Measurements from ENCODE around the gene STK32C.

The STK32C gene

GRCh38 chr10:132194726-132195125 is 113.0 kb downstream of the STK32C start:
- DNase-seq, result no peak

- DNase-seq, result no peak
These were observed 113.7 kb downstream of the STK32C start for GRCh38 chr10:132193907-132194552.

- DNase-seq, result no peak
These were observed 114.6 kb downstream of the STK32C start for GRCh38 chr10:132192991-132193665.

GRCh38 chr10:132192076-132192975 is 115.4 kb downstream of the STK32C start:
- no peak for DNase-seq

- DNase-seq, result no peak
These were observed 117.8 kb downstream of the STK32C start for GRCh38 chr10:132189810-132190422.

GRCh38 chr10:132189016-132189415 is 118.7 kb downstream of the STK32C start:
- DNase-seq, result no peak

GRCh38 chr10:132188331-132188730 is 119.4 kb downstream of the STK32C start:
- DNase-seq, result no peak

- DNase-seq, result no peak
These were observed 120.2 kb downstream of the STK32C start for GRCh38 chr10:132187430-132188138.

- no peak for DNase-seq
These were observed 121.0 kb downstream of the STK32C start, which contains the start of gene DPYSL4 for GRCh38 chr10:132186488-132187429. Gene DPYSL4, plus strand, starts transcription at chr10:132186948. Its CDS starts 116 bp downstream, at chr10:132187064.

GRCh38 chr10:132185601-132186487 is 121.9 kb downstream of the STK32C start:
- peak; percentile 44 for DNase-seq

- DNase-seq, result no peak
These were observed 122.7 kb downstream of the STK32C start for GRCh38 chr10:132184816-132185593.

GRCh38 chr10:132183046-132183445 is 124.7 kb downstream of the STK32C start:
- DNase-seq, result no peak

- no peak for DNase-seq
These were observed 125.2 kb downstream of the STK32C start for GRCh38 chr10:132182591-132182990.

- DNase-seq, result no peak
These were observed 125.9 kb downstream of the STK32C start for GRCh38 chr10:132181691-132182425.

GRCh38 chr10:132180736-132181135 is 127.0 kb downstream of the STK32C start:
- DNase-seq, result no peak

- DNase-seq, result no peak
These were observed 128.0 kb downstream of the STK32C start for GRCh38 chr10:132179551-132180392.

Data from effector CD4-positive, alpha-beta T cell (primary cell).